K562 (cell line): ENCODE results near the gene HADHB. TPM values are rescaled to one million over a fixed set of nuclear protein-coding genes. Genes with fewer than 3 reads are reported as not detected.

Experiments used
- ATAC-seq: fragments of 200-7000 bp; cut with Tn5 transposase; 3 replicates; pipeline ENCODE4 v1.9.1; 2020; ENCODE audit warnings: moderate library complexity
- BruUV-seq: library from RNA; stranded (reverse); fragments of 400-500 nt; replicated peaks from 2 replicates; lab custom pipeline; 2021; lab: Mats Ljungman, UMichigan
- CTCF ChIA-PET: fragments of 300-600 bp; formaldehyde crosslinking; extraction: SDS; loops from one replicate; lab custom pipeline; 2021; ENCODE audit warnings: low intra/inter-chr PET ratio; lab: Yijun Ruan, JAX
- POLR2A ChIA-PET: fragments of 300-600, 350-650 bp; sonication (Branson Sonifier 250); formaldehyde crosslinking; extraction: SDS; loops from one replicate; lab custom pipeline; 2021; ENCODE audit warnings: antibody characterized with exemption, inconsistent platforms; lab: Yijun Ruan, JAX
- DNase-seq, 4 experiments: peaks; one replicate each; pipeline versions ENCODE4 v3.0.0 to v3.0.0-alpha.2; 2011 to 2018; ENCODE audit warnings: low spot score in 3 of 4, mixed read lengths in 3 of 4; ENCODE audit errors: extremely low read depth in 1 of 4
- FAIRE-seq: peaks from 2 replicates; lab custom pipeline; 2011; peaks lifted over from hg19 to GRCh38; lab: Jason Lieb, UNC
- H2AFZ ChIP-seq: 2 replicates; pipeline ENCODE4 v1.6.0; 2011; ENCODE audit warnings: low read depth, low read length, control low read depth, inconsistent platforms
- H3K27ac ChIP-seq: fragments of 200-600 bp; 3 replicates; pipeline ENCODE4 v1.8.0; 2011; ENCODE audit warnings: low read depth, mild to moderate bottlenecking, control low read depth, inconsistent platforms, low read length, moderate library complexity, mixed read lengths; ENCODE audit errors: extremely low read depth
- H3K27me3 ChIP-seq, 2 experiments: fragments of 300-600 bp in 1 of 2; 2 replicates in 1 of 2; 3 replicates in 1 of 2; pipeline versions ENCODE4 v1.6.0 to v1.8.0; 2011; ENCODE audit warnings: inconsistent platforms in 2 of 2, low read length in 2 of 2, mild to moderate bottlenecking in 1 of 2, mixed read lengths in 1 of 2, moderate library complexity in 1 of 2; ENCODE audit not compliant: control insufficient read depth in 2 of 2, insufficient read depth in 2 of 2
- H3K36me3 ChIP-seq: fragments of 300-600 bp; 3 replicates; pipeline ENCODE4 v1.8.0; 2011; ENCODE audit warnings: mild to moderate bottlenecking, low read length, inconsistent platforms; ENCODE audit not compliant: control insufficient read depth, insufficient read depth
- H3K4me1 ChIP-seq, 2 experiments: fragments of 200-600 bp in 1 of 2; replicated peaks in 1 of 2; 2 replicates in 1 of 2; 3 replicates in 1 of 2; pipeline versions ENCODE4 v1.5.1 to v1.8.0; 2011; ENCODE audit warnings: inconsistent platforms in 2 of 2, low read length in 2 of 2, mild to moderate bottlenecking in 1 of 2, mixed read lengths in 1 of 2, moderate library complexity in 1 of 2; ENCODE audit not compliant: control insufficient read depth in 2 of 2, insufficient read depth in 2 of 2
- H3K4me2 ChIP-seq: 2 replicates; pipeline ENCODE4 v1.6.1; 2011; ENCODE audit warnings: low read length, control low read depth, inconsistent platforms, mixed read lengths; ENCODE audit not compliant: insufficient read depth
- H3K4me3 ChIP-seq: fragments of 200-600 bp; sonication (generic), shearing (Covaris generic); 2 replicates; pipeline ENCODE4 v1.5.1; 2016; ENCODE audit warnings: control low read depth, inconsistent platforms
- H3K79me2 ChIP-seq: fragments of 200-600 bp; 3 replicates; pipeline ENCODE4 v1.8.0; 2011; ENCODE audit warnings: low read length, inconsistent platforms; ENCODE audit not compliant: control insufficient read depth, insufficient read depth
- H3K9ac ChIP-seq, 2 experiments: 2 replicates each; pipeline versions ENCODE4 v1.6.0 to v1.6.1; 2011; ENCODE audit warnings: low read depth in 2 of 2, low read length in 2 of 2, control low read depth in 1 of 2, inconsistent platforms in 1 of 2, mild to moderate bottlenecking in 1 of 2, mixed read lengths in 1 of 2; ENCODE audit not compliant: insufficient read depth in 1 of 2
- H3K9me1 ChIP-seq: one replicate; pipeline ENCODE4 v1.6.0; 2011; ENCODE audit warnings: inconsistent platforms, mild to moderate bottlenecking, low read length, moderate library complexity; ENCODE audit not compliant: control insufficient read depth, insufficient read depth
- H3K9me3 ChIP-seq: replicated peaks from 2 replicates; pipeline ENCODE4 v1.5.1; 2011; ENCODE audit warnings: low read depth, low read length, inconsistent platforms; ENCODE audit not compliant: control insufficient read depth, insufficient read depth
- H4K20me1 ChIP-seq: replicated peaks from 2 replicates; pipeline ENCODE4 v1.6.1; 2011; ENCODE audit warnings: low read length, inconsistent platforms, mixed read lengths; ENCODE audit not compliant: control insufficient read depth, insufficient read depth
- NEUROD1 ChIP-seq: fragments of 150-350 bp; IDR thresholded peaks from 2 replicates; pipeline ENCODE4 v1.6.1; 2014; ENCODE audit warnings: borderline replicate concordance, low read length, low read depth; ENCODE audit not compliant: partially characterized antibody
- SMARCA5 ChIP-seq: fragments of 450-650 bp; IDR thresholded peaks from 2 replicates; pipeline ENCODE4 v1.6.1; 2016
- SRSF7 ChIP-seq: fragments of 200-400 bp; formaldehyde crosslinking; optimal IDR thresholded peaks from 2 replicates; pipeline ENCODE3; 2017; ENCODE audit warnings: mild to moderate bottlenecking, low read depth, low read length
- ZNF316 ChIP-seq: fragments of 450-650 bp; IDR thresholded peaks from 2 replicates; pipeline ENCODE4 v1.6.1; 2016
- WGBS: fragments of 100-300 bp; shearing (Covaris generic); methylation state at CpG from one replicate; pipeline ENCODE4 v1.1.6; 2016; ENCODE audit warnings: low coverage, mixed read lengths; ENCODE audit not compliant: insufficient coverage; ENCODE audit errors: missing lambda C conversion rate; 5-methylcytosine and 5-hydroxymethylcytosine counted together
- in situ Hi-C: fragments of 300-500 bp; cut with MboI; formaldehyde crosslinking; loops from 4 replicates; pipeline ENCODE4 v1.15.0; 2018; ENCODE audit warnings: inconsistent platforms, mixed read lengths
- intact Hi-C: fragments of 100-400 bp; cut with micrococcal nuclease; formaldehyde crosslinking; loops from 2 replicates; pipeline ENCODE4 v1.14.2; 2022
- polyA plus RNA-seq, 8 experiments: library from polyadenylated mRNA; depleted of rRNA in 4 of 8; stranded (reverse) in 5 of 8; unstranded in 3 of 8; fragments of >200 nt; fragmentation: Nextera tagmentation in 2 of 8; fragmentation: Illumina TruSeq in 1 of 8; extraction: Ambion mirVana in 2 of 8; extraction: Trizol in 1 of 8; gene quantifications; 2 replicates each; pipeline versions ENCODE4 v1.2.1 to v1.2.3, GENCODE V29; 2011 to 2014; ENCODE audit warnings: inconsistent platforms in 1 of 8, missing spikeins in 1 of 8
- total RNA-seq, 7 experiments: library from RNA; depleted of rRNA in 6 of 7; stranded (reverse); fragments of >200 nt in 6 of 7; fragmentation: Illumina TruSeq in 2 of 7; extraction: Trizol in 2 of 7; gene quantifications; 2 replicates each; pipeline versions ENCODE4 v1.2.1 to v1.2.3, GENCODE V29; 2011 to 2021; ENCODE audit warnings: low replicate concordance in 1 of 7
- TF ChIP-seq, protein P1 (sequence below): fragments of 450-650 bp; IDR thresholded peaks from 2 replicates; pipeline ENCODE4 v1.6.1; 2016; ENCODE audit warnings: low read depth
- TF ChIP-seq, protein P2 (sequence below): sonication (generic); formaldehyde crosslinking; IDR thresholded peaks from 2 replicates; pipeline ENCODE4 v1.8.0; 2022; ENCODE audit warnings: mild to moderate bottlenecking, missing genetic modification reagents
- TF ChIP-seq, protein P3 (sequence below), 2 experiments: fragments of 450-650 bp; IDR thresholded peaks; 2 replicates each; pipeline ENCODE4 v1.6.1; 2018; ENCODE audit warnings: mild to moderate bottlenecking in 2 of 2, low read depth in 1 of 2; ENCODE audit not compliant: partially characterized antibody in 2 of 2
- TF ChIP-seq, protein P4 (sequence below): fragments of 250-450 bp; sonication (Bioruptor Pico); IDR thresholded peaks from 2 replicates; pipeline ENCODE4 v1.8.0; 2022; ENCODE audit warnings: moderate library complexity, mild to moderate bottlenecking, inconsistent platforms

The HADHB gene
- total and polyA plus RNA-seq, 9 of the 15 experiments (the other 6 are each of a cell fraction or from before 2014, with no cell fraction given): 67.3 to 199 (median 100) TPM

DNA sequence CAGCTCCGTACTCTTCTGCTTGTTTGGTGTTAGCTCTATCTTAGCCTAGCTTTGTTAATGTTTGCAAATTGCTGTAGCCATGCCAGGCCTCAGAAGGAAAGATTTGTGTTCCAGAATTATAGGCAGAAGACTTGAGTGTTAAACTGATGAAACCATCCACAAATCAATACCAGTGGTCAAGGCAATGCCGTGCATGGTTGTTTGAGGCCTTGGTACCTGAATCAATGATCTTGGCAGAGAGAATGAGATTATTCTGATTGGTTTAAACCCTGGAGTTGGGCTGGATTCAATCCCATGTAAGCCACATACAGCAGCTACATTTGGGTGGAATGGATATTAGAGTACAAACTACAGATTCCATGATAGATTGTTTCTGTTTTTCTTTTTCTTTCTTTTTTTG is 4.9 kb downstream of the HADHB start:
- ChIA-PET POLR2A (interaction anchor here (0.6 kb wide), 1 partner anchor 51 kb away, joined by 3 read pairs; no protein-coding TSS in a partner anchor), CTCF (no interaction called here)
- no peaks in the 10 kb centered on the region for H3K27me3 ChIP-seq
- peaks cover 0 to 6% of the 10 kb centered on the region in 2 experiments; a peak in 2 of 5 replicates for H3K4me1 ChIP-seq
- DNase-seq: no peak
- no peak overlapping the region for H2AFZ ChIP-seq
- H3K4me2 ChIP-seq: no peak overlapping the region
- no peak overlapping the region for H3K27ac ChIP-seq
- in situ Hi-C loops (no loop called here), intact Hi-C loops (no loop called here)
- H3K36me3 ChIP-seq: peaks cover 7% of the 10 kb centered on the region; the same call in 2 of the 3 replicates
- no peaks in the 10 kb centered on the region for H4K20me1 ChIP-seq
- no peaks in the 10 kb centered on the region for H3K9me3 ChIP-seq
- BruUV-seq: no TSS peak
- no peak for ATAC-seq
- no peak overlapping the region for H3K4me3 ChIP-seq
- no peak overlapping the region for H3K9ac ChIP-seq
- 88% methylated on average over 2 of the region's 2 CpGs for WGBS
- no peak for FAIRE-seq
- no peaks in the 10 kb centered on the region for H3K9me1 ChIP-seq
- H3K79me2 ChIP-seq: peaks cover 94% of the 10 kb centered on the region
- TF ChIP-seq, protein P1, sequence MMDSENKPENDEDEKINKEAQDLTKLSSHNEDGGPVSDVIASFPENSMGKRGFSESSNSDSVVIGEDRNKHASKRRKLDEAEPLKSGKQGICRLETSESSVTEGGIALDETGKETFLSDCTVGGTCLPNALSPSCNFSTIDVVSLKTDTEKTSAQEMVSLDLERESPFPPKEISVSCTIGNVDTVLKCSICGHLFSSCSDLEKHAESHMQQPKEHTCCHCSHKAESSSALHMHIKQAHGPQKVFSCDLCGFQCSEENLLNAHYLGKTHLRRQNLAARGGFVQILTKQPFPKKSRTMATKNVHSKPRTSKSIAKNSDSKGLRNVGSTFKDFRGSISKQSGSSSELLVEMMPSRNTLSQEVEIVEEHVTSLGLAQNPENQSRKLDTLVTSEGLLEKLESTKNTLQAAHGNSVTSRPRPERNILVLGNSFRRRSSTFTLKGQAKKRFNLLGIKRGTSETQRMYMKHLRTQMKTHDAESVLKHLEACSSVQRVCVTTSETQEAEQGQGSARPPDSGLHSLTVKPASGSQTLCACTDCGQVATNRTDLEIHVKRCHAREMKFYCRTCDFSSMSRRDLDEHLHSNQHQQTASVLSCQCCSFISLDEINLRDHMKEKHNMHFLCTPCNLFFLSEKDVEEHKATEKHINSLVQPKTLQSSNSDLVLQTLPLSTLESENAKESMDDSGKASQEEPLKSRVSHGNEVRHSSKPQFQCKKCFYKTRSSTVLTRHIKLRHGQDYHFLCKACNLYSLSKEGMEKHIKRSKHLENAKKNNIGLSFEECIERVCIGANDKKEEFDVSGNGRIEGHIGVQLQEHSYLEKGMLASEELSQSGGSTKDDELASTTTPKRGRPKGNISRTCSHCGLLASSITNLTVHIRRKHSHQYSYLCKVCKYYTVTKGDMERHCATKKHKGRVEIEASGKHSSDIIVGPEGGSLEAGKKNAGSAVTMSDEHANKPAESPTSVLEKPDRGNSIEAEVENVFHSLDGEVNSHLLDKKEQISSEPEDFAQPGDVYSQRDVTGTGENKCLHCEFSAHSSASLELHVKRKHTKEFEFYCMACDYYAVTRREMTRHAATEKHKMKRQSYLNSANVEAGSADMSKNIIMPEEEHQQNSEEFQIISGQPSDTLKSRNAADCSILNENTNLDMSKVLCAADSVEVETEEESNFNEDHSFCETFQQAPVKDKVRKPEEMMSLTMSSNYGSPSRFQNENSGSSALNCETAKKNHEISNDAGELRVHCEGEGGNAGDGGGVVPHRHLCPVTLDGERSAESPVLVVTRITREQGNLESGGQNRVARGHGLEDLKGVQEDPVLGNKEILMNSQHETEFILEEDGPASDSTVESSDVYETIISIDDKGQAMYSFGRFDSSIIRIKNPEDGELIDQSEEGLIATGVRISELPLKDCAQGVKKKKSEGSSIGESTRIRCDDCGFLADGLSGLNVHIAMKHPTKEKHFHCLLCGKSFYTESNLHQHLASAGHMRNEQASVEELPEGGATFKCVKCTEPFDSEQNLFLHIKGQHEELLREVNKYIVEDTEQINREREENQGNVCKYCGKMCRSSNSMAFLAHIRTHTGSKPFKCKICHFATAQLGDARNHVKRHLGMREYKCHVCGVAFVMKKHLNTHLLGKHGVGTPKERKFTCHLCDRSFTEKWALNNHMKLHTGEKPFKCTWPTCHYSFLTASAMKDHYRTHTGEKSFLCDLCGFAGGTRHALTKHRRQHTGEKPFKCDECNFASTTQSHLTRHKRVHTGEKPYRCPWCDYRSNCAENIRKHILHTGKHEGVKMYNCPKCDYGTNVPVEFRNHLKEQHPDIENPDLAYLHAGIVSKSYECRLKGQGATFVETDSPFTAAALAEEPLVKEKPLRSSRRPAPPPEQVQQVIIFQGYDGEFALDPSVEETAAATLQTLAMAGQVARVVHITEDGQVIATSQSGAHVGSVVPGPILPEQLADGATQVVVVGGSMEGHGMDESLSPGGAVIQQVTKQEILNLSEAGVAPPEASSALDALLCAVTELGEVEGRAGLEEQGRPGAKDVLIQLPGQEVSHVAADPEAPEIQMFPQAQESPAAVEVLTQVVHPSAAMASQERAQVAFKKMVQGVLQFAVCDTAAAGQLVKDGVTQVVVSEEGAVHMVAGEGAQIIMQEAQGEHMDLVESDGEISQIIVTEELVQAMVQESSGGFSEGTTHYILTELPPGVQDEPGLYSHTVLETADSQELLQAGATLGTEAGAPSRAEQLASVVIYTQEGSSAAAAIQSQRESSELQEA: no peak
- TF ChIP-seq, protein P2, sequence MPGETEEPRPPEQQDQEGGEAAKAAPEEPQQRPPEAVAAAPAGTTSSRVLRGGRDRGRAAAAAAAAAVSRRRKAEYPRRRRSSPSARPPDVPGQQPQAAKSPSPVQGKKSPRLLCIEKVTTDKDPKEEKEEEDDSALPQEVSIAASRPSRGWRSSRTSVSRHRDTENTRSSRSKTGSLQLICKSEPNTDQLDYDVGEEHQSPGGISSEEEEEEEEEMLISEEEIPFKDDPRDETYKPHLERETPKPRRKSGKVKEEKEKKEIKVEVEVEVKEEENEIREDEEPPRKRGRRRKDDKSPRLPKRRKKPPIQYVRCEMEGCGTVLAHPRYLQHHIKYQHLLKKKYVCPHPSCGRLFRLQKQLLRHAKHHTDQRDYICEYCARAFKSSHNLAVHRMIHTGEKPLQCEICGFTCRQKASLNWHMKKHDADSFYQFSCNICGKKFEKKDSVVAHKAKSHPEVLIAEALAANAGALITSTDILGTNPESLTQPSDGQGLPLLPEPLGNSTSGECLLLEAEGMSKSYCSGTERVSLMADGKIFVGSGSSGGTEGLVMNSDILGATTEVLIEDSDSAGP (CRISPR knock-in tag): no peak
- TF ChIP-seq ZNF316 (no peak), SMARCA5 (no peak), NEUROD1 (no peak), SRSF7 (no peak)
- TF ChIP-seq, protein P3, sequence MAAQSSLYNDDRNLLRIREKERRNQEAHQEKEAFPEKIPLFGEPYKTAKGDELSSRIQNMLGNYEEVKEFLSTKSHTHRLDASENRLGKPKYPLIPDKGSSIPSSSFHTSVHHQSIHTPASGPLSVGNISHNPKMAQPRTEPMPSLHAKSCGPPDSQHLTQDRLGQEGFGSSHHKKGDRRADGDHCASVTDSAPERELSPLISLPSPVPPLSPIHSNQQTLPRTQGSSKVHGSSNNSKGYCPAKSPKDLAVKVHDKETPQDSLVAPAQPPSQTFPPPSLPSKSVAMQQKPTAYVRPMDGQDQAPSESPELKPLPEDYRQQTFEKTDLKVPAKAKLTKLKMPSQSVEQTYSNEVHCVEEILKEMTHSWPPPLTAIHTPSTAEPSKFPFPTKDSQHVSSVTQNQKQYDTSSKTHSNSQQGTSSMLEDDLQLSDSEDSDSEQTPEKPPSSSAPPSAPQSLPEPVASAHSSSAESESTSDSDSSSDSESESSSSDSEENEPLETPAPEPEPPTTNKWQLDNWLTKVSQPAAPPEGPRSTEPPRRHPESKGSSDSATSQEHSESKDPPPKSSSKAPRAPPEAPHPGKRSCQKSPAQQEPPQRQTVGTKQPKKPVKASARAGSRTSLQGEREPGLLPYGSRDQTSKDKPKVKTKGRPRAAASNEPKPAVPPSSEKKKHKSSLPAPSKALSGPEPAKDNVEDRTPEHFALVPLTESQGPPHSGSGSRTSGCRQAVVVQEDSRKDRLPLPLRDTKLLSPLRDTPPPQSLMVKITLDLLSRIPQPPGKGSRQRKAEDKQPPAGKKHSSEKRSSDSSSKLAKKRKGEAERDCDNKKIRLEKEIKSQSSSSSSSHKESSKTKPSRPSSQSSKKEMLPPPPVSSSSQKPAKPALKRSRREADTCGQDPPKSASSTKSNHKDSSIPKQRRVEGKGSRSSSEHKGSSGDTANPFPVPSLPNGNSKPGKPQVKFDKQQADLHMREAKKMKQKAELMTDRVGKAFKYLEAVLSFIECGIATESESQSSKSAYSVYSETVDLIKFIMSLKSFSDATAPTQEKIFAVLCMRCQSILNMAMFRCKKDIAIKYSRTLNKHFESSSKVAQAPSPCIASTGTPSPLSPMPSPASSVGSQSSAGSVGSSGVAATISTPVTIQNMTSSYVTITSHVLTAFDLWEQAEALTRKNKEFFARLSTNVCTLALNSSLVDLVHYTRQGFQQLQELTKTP (IDR thresholded peaks at IDR 0.05; ENCODE audit: low read depth in 1 of 2, partially characterized antibody in 2 of 2): no peak
- TF ChIP-seq, protein P4, sequence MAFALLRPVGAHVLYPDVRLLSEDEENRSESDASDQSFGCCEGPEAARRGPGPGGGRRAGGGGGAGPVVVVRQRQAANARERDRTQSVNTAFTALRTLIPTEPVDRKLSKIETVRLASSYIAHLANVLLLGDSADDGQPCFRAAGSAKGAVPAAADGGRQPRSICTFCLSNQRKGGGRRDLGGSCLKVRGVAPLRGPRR (CRISPR knock-in tag): no peak
